Neuronal stem cell (in vitro differentiated cells): ENCODE data around the gene ETV5.

ENCODE experiments used
- DNase-seq: peaks from one replicate; pipeline ENCODE4 v3.0.0-alpha.2; 2013; ENCODE audit warnings: low spot score
- H2AFZ ChIP-seq: one replicate; pipeline ENCODE4 v1.6.1; 2013; ENCODE audit warnings: mild to moderate bottlenecking, low read length, inconsistent platforms
- H2AK5ac ChIP-seq: 2 replicates; pipeline ENCODE4 v1.6.1; 2013; ENCODE audit warnings: low read depth, mild to moderate bottlenecking, inconsistent platforms, low read length, moderate library complexity, mixed read lengths
- H2BK120ac ChIP-seq: 2 replicates; pipeline ENCODE4 v1.6.1; 2013; ENCODE audit warnings: low read depth, mild to moderate bottlenecking, inconsistent platforms, low read length, moderate library complexity, mixed read lengths
- H2BK12ac ChIP-seq: one replicate; pipeline ENCODE4 v1.6.1; 2013; ENCODE audit warnings: low read length, inconsistent platforms
- H2BK15ac ChIP-seq: 2 replicates; pipeline ENCODE4 v1.6.1; 2013; ENCODE audit warnings: mild to moderate bottlenecking, low read length, inconsistent platforms, mixed read lengths
- H2BK5ac ChIP-seq: one replicate; pipeline ENCODE4 v1.6.1; 2013; ENCODE audit warnings: inconsistent platforms, mild to moderate bottlenecking, low read length, moderate library complexity
- H3K14ac ChIP-seq: one replicate; pipeline ENCODE4 v1.6.1; 2013; ENCODE audit warnings: low read length, inconsistent platforms
- H3K18ac ChIP-seq: 2 replicates; pipeline ENCODE4 v1.6.1; 2013; ENCODE audit warnings: low read length, inconsistent platforms
- H3K23ac ChIP-seq: 2 replicates; pipeline ENCODE4 v1.6.1; 2013; ENCODE audit warnings: low read depth, mild to moderate bottlenecking, mixed read lengths, low read length, inconsistent platforms; ENCODE audit not compliant: poor library complexity
- H3K27ac ChIP-seq: replicated peaks from 3 replicates; pipeline ENCODE4 v1.5.1; 2013; ENCODE audit warnings: low read length, inconsistent platforms
- H3K27me3 ChIP-seq, 3 experiments: 2 replicates each; pipeline ENCODE4 v1.6.1; 2013; ENCODE audit warnings: low read length in 3 of 3, mild to moderate bottlenecking in 2 of 3, inconsistent platforms in 1 of 3, low read depth in 1 of 3, mixed read lengths in 1 of 3, moderate library complexity in 1 of 3; ENCODE audit not compliant: control insufficient read depth in 3 of 3, insufficient read depth in 3 of 3
- H3K36me3 ChIP-seq, 2 donors: replicated peaks in 1 of 2; 2 replicates each; pipeline ENCODE4 v1.6.1; 2013; ENCODE audit warnings: low read length in 2 of 2; ENCODE audit not compliant: control insufficient read depth in 2 of 2, insufficient read depth in 2 of 2
- H3K4ac ChIP-seq: 2 replicates; pipeline ENCODE4 v1.6.1; 2013; ENCODE audit warnings: inconsistent platforms, mild to moderate bottlenecking, low read length, moderate library complexity
- H3K4me1 ChIP-seq, 2 donors: 1 replicate in 1 of 2; 2 replicates in 1 of 2; pipeline ENCODE4 v1.6.1; 2013; ENCODE audit warnings: low read length in 2 of 2, low read depth in 1 of 2; ENCODE audit not compliant: control insufficient read depth in 2 of 2, insufficient read depth in 1 of 2
- H3K4me2 ChIP-seq: one replicate; pipeline ENCODE4 v1.6.1; 2013; ENCODE audit warnings: mild to moderate bottlenecking, low read length, inconsistent platforms; ENCODE audit not compliant: insufficient read depth, poor library complexity, severe bottlenecking
- H3K4me3 ChIP-seq, 2 donors: 2 replicates each; pipeline ENCODE4 v1.5.1; 2013; ENCODE audit warnings: low read length in 2 of 2, mild to moderate bottlenecking in 2 of 2, inconsistent platforms in 1 of 2, moderate library complexity in 1 of 2
- H3K79me1 ChIP-seq: one replicate; pipeline ENCODE4 v1.6.1; 2013; ENCODE audit warnings: low read depth, mild to moderate bottlenecking, inconsistent platforms, low read length, moderate library complexity
- H3K9ac ChIP-seq: one replicate; pipeline ENCODE4 v1.6.1; 2013; ENCODE audit warnings: mild to moderate bottlenecking, low read depth, low read length, inconsistent platforms; ENCODE audit not compliant: poor library complexity
- H3K9me3 ChIP-seq, 2 donors: replicated peaks in 1 of 2; 2 replicates each; pipeline versions ENCODE3 to v1.6.1; 2013; ENCODE audit warnings: low read length in 2 of 2, mild to moderate bottlenecking in 2 of 2, inconsistent platforms in 1 of 2, low read depth in 1 of 2, mixed read lengths in 1 of 2, moderate library complexity in 1 of 2; ENCODE audit not compliant: control insufficient read depth in 2 of 2, insufficient read depth in 1 of 2
- H4K8ac ChIP-seq: one replicate; pipeline ENCODE4 v1.6.1; 2013; ENCODE audit warnings: low read depth, mild to moderate bottlenecking, inconsistent platforms, low read length, moderate library complexity
- H4K91ac ChIP-seq: one replicate; pipeline ENCODE4 v1.6.1; 2013; ENCODE audit warnings: low read length, low read depth, mild to moderate bottlenecking, inconsistent platforms; ENCODE audit not compliant: poor library complexity
- WGBS, 2 donors: extraction: QIAGEN DNeasy Blood & Tissue Kit; methylation state at CpG; one replicate each; pipeline ENCODE4 v1.1.7; 2013; ENCODE audit warnings: missing lambda C conversion rate in 2 of 2, mixed read lengths in 1 of 2; ENCODE audit not compliant: insufficient read length in 2 of 2, insufficient replicate concordance in 1 of 2; ENCODE audit errors: extremely low coverage in 2 of 2; 5-methylcytosine and 5-hydroxymethylcytosine counted together

ETV5 gene

DNA sequence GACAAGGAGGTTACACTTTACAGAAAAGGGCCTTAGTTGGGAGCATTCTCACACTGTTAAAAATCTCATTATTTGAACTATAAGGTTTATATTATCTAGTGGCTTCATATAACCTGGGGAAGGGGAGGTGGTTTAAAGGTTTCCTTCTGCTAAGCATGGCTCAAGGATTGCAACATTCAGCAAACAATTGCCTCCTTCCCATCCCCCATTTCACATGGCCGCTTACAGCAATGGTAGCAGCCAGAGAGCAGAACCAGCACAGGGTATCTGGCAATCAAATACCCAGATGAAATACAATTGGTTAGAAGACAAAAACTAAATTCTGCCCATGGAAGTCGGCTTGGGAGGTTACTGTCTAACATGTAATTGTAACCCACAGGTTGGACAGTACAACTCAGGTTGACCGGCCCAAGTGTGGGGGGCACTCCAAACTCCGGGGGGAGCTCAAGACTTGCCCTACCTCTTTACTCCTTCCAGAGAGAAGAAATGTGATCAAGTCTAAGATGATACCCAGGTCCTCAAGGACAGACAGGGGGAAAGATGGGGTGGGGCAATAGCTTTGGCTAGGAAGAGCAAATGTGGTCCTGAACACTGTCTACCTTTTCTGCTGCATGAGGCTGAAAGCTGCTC is 15.5 kb downstream of the ETV5 start:
- no peak overlapping the region for H2AFZ ChIP-seq
- H3K4me1 ChIP-seq = peaks cover 24 to 25% of the 10 kb centered on the region in 2 donors
- no peak overlapping the region for H2BK120ac ChIP-seq
- H3K9me3 ChIP-seq = no peaks in the 10 kb centered on the region
- no CpG with 5 or more reads among the region's 4 CpGs for WGBS, 2 donors
- no peaks in the 10 kb centered on the region for H3K27me3 ChIP-seq
- no peak overlapping the region for H3K14ac ChIP-seq
- H3K4me3 ChIP-seq = no peak overlapping the region
- H3K9ac ChIP-seq = no peak overlapping the region
- no peak overlapping the region for H3K18ac ChIP-seq
- H2BK15ac ChIP-seq = peak overlapping the region; percentile 12
- no peak overlapping the region for H3K4me2 ChIP-seq
- no peak overlapping the region for H2BK5ac ChIP-seq
- no peaks in the 10 kb centered on the region for H3K79me1 ChIP-seq
- H3K23ac ChIP-seq = no peak overlapping the region
- no peak overlapping the region for H2BK12ac ChIP-seq
- H3K36me3 ChIP-seq = peaks cover 0 to 9% of the 10 kb centered on the region in 2 donors
- no peak overlapping the region for H4K8ac ChIP-seq
- no peak overlapping the region for H3K27ac ChIP-seq
- no peak overlapping the region for H4K91ac ChIP-seq
- H2AK5ac ChIP-seq = no peak overlapping the region
- DNase-seq = no peak
- H3K4ac ChIP-seq = no peak overlapping the region

DNA sequence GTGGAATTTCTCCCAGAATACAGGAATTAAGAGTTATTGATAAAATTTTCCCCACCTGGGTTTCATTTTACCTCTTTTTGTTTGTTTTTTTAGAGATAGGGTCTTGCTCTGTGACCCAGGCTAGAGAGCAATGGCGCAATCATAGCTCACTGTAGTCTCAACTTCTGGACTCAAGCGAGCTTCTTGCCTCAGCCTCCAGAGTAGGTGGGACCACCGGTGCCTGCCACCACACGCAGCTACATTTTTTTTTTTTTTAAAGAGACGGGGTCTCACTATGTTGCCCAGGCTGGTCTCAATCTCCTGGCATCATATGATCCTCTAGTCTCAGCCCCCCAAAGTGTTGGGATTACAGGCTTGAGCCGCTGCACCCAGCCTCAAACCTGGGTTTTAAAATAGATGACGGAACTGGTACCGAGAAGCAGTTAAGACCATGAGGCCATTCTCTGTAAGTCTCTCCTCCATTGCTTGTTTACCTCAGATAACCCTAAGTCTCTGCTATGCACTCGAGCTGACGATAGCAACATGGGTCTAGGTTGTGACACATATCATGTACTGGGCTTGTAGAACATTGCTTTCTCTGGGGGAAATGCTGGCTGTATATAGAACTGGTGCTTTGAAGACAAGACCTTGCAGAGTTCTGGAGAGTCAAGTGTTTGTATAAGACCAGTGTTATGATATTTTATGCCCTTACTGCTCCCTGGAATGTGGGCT is 16.4 kb downstream of the ETV5 start:
- H2AK5ac ChIP-seq = no peak overlapping the region
- no peak overlapping the region for H2BK12ac ChIP-seq
- DNase-seq = no peak
- H2BK15ac ChIP-seq = no peak overlapping the region
- no peak overlapping the region for H3K27ac ChIP-seq
- H3K18ac ChIP-seq = no peak overlapping the region
- no peak overlapping the region for H4K8ac ChIP-seq
- no peak overlapping the region for H3K14ac ChIP-seq
- H3K79me1 ChIP-seq = no peaks in the 10 kb centered on the region
- no peaks in the 10 kb centered on the region for H3K9me3 ChIP-seq
- no peak overlapping the region for H3K4ac ChIP-seq
- H2BK5ac ChIP-seq = no peak overlapping the region
- no peak overlapping the region for H2BK120ac ChIP-seq
- no peak overlapping the region for H3K4me2 ChIP-seq
- peaks cover 20 to 23% of the 10 kb centered on the region in 2 donors for H3K4me1 ChIP-seq
- no peak overlapping the region for H4K91ac ChIP-seq
- no peak overlapping the region for H3K4me3 ChIP-seq
- H3K9ac ChIP-seq = no peak overlapping the region
- peaks cover 6 to 16% of the 10 kb centered on the region in 2 donors for H3K36me3 ChIP-seq
- H2AFZ ChIP-seq = no peak overlapping the region
- no peaks in the 10 kb centered on the region for H3K27me3 ChIP-seq
- WGBS, 2 donors = no CpG with 5 or more reads among the region's 10 CpGs
- no peak overlapping the region for H3K23ac ChIP-seq

DNA sequence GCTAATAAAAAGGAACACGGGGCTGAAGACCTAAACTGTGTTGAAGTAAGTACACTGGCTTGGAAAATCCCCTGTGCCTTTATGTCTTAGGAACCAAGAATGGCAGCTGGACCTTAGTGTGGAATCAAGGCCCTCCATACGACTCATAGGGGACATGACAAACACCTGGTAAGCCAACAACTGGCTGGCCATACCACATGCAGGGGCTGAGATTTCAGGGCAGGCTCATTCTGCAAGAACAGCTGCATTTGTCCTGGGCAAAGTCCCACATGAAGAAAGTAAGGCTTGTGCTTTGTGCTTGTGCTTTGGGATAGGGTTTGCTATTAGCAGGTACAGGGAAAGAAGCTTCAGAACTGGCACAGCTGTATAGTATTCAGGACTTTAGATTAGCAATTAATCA is 18.0 kb downstream of the ETV5 start:
- DNase-seq = no peak
- Histone ChIP-seq H2AK5ac (no peak overlapping the region), H3K79me1 (no peaks in the 10 kb centered on the region), H3K4me1 (peaks cover 6 to 16% of the 10 kb centered on the region in 2 donors), H2BK120ac (no peak overlapping the region), H2BK15ac (no peak overlapping the region), H3K4me3 (no peak overlapping the region), H4K8ac (no peak overlapping the region), H3K23ac (no peak overlapping the region), H3K18ac (no peak overlapping the region), H3K9me3 (peaks cover 0 to 9% of the 10 kb centered on the region in 2 donors), H3K4me2 (no peak overlapping the region), H3K9ac (no peak overlapping the region), H3K14ac (no peak overlapping the region), H3K36me3 (peaks cover 6 to 16% of the 10 kb centered on the region in 2 donors), H4K91ac (no peak overlapping the region), H2BK5ac (no peak overlapping the region), H2BK12ac (no peak overlapping the region), H3K27ac (no peak overlapping the region), H2AFZ (no peak overlapping the region), H3K4ac (no peak overlapping the region), H3K27me3 (no peaks in the 10 kb centered on the region)
- no CpG with 5 or more reads among the region's 2 CpGs for WGBS, 2 donors

DNA sequence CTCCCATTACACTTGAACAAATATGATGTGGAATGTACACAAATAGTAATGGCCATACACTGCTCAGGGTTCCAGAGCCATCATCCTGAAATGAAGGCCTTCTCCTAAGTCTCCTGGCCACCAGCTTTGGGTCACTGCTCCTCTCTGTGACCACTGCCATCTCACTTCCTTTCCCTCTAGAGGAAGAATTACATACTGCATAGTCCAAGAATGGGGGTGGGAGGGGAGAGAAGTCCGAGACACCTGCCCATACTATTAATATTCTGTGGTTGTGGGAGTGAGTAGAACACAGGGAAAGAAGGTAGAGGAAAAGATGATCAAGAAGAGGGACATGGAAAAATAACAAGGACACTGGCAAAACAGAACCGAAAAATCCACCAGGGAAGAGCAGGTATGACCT is 20.6 kb downstream of the ETV5 start:
- H3K23ac ChIP-seq = no peak overlapping the region

More for the DNA sequence above, 20.6 kb downstream of the ETV5 start:
- Histone ChIP-seq H2BK120ac (no peak overlapping the region), H2BK12ac (no peak overlapping the region), H3K4ac (no peak overlapping the region), H4K91ac (no peak overlapping the region), H3K9ac (no peak overlapping the region), H3K79me1 (no peaks in the 10 kb centered on the region), H3K4me3 (no peak overlapping the region), H2BK5ac (no peak overlapping the region), H3K4me2 (no peak overlapping the region), H3K18ac (no peak overlapping the region), H4K8ac (no peak overlapping the region), H3K27me3 (no peaks in the 10 kb centered on the region), H2BK15ac (no peak overlapping the region), H3K36me3 (peaks cover 6 to 22% of the 10 kb centered on the region in 2 donors), H2AFZ (no peak overlapping the region), H3K27ac (no peak overlapping the region), H2AK5ac (no peak overlapping the region), H3K9me3 (peaks cover 0 to 10% of the 10 kb centered on the region in 2 donors), H3K4me1 (peaks cover 0 to 5% of the 10 kb centered on the region in 2 donors), H3K14ac (no peak overlapping the region)
- DNase-seq = no peak
- WGBS, 2 donors = no CpG with 5 or more reads among the region's 2 CpGs
